Hepatocyte (in vitro differentiated cells): ENCODE data around the gene LUC7L. TPM values are rescaled to one million over a fixed set of nuclear protein-coding genes. Genes with fewer than 3 reads are reported as not detected.

ENCODE experiments used
- DNase-seq: peaks from one replicate; pipeline ENCODE4 v3.0.0-alpha.2; 2016; ENCODE audit warnings: low spot score
- H2AFZ ChIP-seq: fragments of 200-600 bp; sonication (generic); 2 replicates; pipeline ENCODE4 v1.6.0; 2016; ENCODE audit warnings: antibody characterized with exemption, mild to moderate bottlenecking
- H3K27ac ChIP-seq: fragments of 200-600 bp; sonication (generic); 2 replicates; pipeline ENCODE4 v1.5.1; 2016; ENCODE audit warnings: mild to moderate bottlenecking
- H3K27me3 ChIP-seq: fragments of 200-600 bp; sonication (generic); 2 replicates; pipeline ENCODE4 v1.6.1; 2016
- H3K36me3 ChIP-seq: fragments of 200-600 bp; sonication (generic); replicated peaks from 2 replicates; pipeline ENCODE4 v1.5.1; 2016; ENCODE audit warnings: low read depth; ENCODE audit not compliant: insufficient read depth
- H3K4me1 ChIP-seq: fragments of 200-600 bp; sonication (generic); 2 replicates; pipeline ENCODE4 v1.5.1; 2016; ENCODE audit warnings: mild to moderate bottlenecking, moderate library complexity; ENCODE audit not compliant: insufficient read depth
- H3K4me2 ChIP-seq: fragments of 200-600 bp; sonication (generic); 2 replicates; pipeline ENCODE4 v1.6.0; 2016
- H3K4me3 ChIP-seq: fragments of 200-600 bp; sonication (generic); 2 replicates; pipeline ENCODE4 v1.5.1; 2016; ENCODE audit warnings: mild to moderate bottlenecking
- H3K79me2 ChIP-seq: fragments of 200-600 bp; sonication (generic); 2 replicates; pipeline ENCODE4 v1.6.0; 2017; ENCODE audit warnings: mild to moderate bottlenecking
- H3K9me2 ChIP-seq: fragments of 200-600 bp; sonication (generic); replicated peaks from 2 replicates; pipeline ENCODE4 v1.6.0; 2017; ENCODE audit warnings: mild to moderate bottlenecking; ENCODE audit not compliant: insufficient read depth
- H3K9me3 ChIP-seq: fragments of 200-600 bp; sonication (generic); 2 replicates; pipeline ENCODE4 v1.5.1; 2016; ENCODE audit warnings: low read depth, mild to moderate bottlenecking
- H4K20me1 ChIP-seq: fragments of 200-600 bp; sonication (generic); 2 replicates; pipeline ENCODE4 v1.6.0; 2016; ENCODE audit warnings: mild to moderate bottlenecking; ENCODE audit not compliant: insufficient read depth, poor library complexity, severe bottlenecking
- CTCF ChIP-seq: fragments of 200-600 bp; sonication (generic); IDR thresholded peaks from 2 replicates; pipeline ENCODE4 v1.5.1; 2016; ENCODE audit warnings: antibody characterized with exemption, mild to moderate bottlenecking; ENCODE audit not compliant: poor library complexity
- EZH2 ChIP-seq: fragments of 200-600 bp; sonication (generic); IDR thresholded peaks from 2 replicates; pipeline ENCODE4 v1.6.1; 2016; ENCODE audit warnings: antibody characterized with exemption, mild to moderate bottlenecking, borderline replicate concordance
- EZH2phosphoT487 ChIP-seq: fragments of 200-600 bp; sonication (generic); IDR thresholded peaks from one replicate; pipeline ENCODE4 v1.6.1; 2018; ENCODE audit warnings: antibody characterized with exemption, mild to moderate bottlenecking, low read depth, moderate library complexity; ENCODE audit not compliant: unreplicated experiment, severe bottlenecking
- WGBS: methylation state at CpG from one replicate; pipeline ENCODE4 v1.1.6; 2016; ENCODE audit warnings: low lambda C conversion rate; ENCODE audit errors: missing lambda C conversion rate; 5-methylcytosine and 5-hydroxymethylcytosine counted together
- polyA plus RNA-seq: library from polyadenylated mRNA; unstranded; fragments of >200 nt; fragmentation: Nextera tagmentation; extraction: Ambion mirVana; gene quantifications from 2 replicates; pipeline ENCODE4 v1.2.1, GENCODE V29; 2016
- total RNA-seq: library from RNA; depleted of rRNA; stranded (reverse); fragments of >200 nt; gene quantifications from 2 replicates; pipeline ENCODE4 v1.2.3, GENCODE V29; 2014

LUC7L gene
- total and polyA plus RNA-seq, 2 experiments from 2014 or later: 75.2 to 75.4 TPM

GRCh38 chr16:167122-167690, 62.0 kb downstream of the LUC7L start:
- no peaks in the 10 kb centered on the region for H3K36me3 ChIP-seq
- H3K27ac ChIP-seq: no peak overlapping the region
- no peak overlapping the region for H2AFZ ChIP-seq
- H4K20me1 ChIP-seq: no peaks in the 10 kb centered on the region
- no peak overlapping the region for H3K4me3 ChIP-seq
- no peaks in the 10 kb centered on the region for H3K9me2 ChIP-seq
- H3K4me2 ChIP-seq: no peak overlapping the region
- no peak for DNase-seq
- H3K27me3 ChIP-seq: peaks cover 60% of the 10 kb centered on the region
- WGBS: 39% methylated on average over 11 of the region's 11 CpGs
- no peaks in the 10 kb centered on the region for H3K9me3 ChIP-seq
- no peaks in the 10 kb centered on the region for H3K79me2 ChIP-seq
- no peaks in the 10 kb centered on the region for H3K4me1 ChIP-seq
- TF ChIP-seq EZH2phosphoT487 (no peak), CTCF (no peak), EZH2 (no peak)

DNA sequence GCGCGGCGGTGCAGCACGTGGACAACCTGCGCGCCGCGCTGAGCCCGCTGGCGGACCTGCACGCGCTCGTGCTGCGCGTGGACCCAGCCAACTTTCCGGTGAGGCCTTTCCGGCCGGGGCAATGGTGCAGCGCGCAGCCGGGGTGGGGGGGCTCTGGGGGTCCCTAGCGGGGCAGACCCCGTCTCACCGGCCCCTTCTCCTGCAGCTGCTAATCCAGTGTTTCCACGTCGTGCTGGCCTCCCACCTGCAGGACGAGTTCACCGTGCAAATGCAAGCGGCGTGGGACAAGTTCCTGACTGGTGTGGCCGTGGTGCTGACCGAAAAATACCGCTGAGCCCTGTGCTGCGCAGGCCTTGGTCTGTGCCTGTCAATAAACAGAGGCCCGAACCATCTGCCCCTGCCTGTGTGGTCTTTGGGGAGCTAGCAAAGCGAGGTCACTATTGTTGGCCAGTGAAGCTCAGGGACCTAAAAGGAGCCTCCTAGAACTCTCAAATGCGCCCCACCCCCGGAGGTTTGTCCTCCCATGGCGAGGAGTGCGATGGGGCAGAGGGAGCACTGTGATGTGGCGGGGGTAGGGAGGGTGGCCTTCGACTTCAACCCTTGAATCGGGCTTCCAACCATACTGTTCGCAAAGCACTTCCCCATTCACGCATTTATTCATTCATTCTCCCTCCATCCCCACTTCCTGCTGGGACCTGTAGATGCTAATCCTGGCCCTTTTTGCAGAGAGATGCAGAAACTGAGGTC, 62.7 kb downstream of the LUC7L start:
- no peak overlapping the region for H2AFZ ChIP-seq
- H3K4me3 ChIP-seq: no peak overlapping the region
- no peaks in the 10 kb centered on the region for H3K4me1 ChIP-seq
- H3K27ac ChIP-seq: no peak overlapping the region
- TF ChIP-seq CTCF (no peak), EZH2 (no peak), EZH2phosphoT487 (peak; percentile 28)
- H3K27me3 ChIP-seq: peaks cover 63% of the 10 kb centered on the region
- H3K36me3 ChIP-seq: no peaks in the 10 kb centered on the region
- H3K9me2 ChIP-seq: no peaks in the 10 kb centered on the region
- no peak for DNase-seq
- H4K20me1 ChIP-seq: no peaks in the 10 kb centered on the region
- WGBS: 18% methylated on average over 42 of the region's 45 CpGs
- H3K79me2 ChIP-seq: no peaks in the 10 kb centered on the region
- no peaks in the 10 kb centered on the region for H3K9me3 ChIP-seq
- H3K4me2 ChIP-seq: peak overlapping the region; percentile 67

DNA sequence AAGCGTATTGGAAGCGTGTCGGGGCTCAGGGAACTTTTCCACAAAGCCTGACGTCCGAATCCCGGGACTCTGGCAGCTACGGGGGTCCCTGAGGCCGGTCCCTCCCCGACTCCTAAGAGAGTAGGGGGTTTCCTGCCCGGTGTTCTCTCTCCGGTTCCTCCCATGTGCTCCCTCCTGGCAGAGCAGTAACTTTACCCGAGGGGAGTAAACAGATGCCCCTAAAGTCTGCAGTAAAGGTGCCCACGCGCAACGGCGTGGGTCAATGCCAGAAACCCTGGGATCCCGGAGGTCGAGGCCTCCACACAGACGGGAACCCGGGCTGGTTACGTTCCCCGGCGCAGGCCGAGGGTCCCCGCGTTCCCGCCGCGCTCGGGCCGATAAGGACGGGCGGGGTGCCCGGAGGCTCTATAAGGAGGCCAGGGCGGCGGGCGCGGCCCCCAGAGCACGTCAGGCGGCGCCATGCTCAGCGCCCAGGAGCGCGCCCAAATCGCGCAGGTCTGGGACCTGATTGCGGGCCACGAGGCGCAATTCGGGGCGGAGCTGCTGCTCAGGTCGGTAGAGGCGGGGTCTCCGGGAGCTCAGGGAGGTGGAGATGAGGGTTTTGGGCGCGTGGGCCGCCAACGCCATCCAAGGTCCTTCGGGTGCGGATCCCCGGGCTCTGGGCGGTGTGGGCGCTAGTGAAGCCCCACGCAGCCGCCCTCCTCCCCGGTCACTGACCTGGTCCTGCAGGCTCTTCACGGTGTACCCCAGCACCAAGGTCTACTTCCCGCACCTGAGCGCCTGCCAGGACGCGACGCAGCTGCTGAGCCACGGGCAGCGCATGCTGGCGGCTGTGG, 63.5 kb downstream of the LUC7L start, which contains the start of gene HBM:
Gene HBM (plus strand): TSS at position 440 of the 836 bp plus-strand sequence. CDS start 20 bp downstream, at position 460.
- DNase-seq: no peak
- Histone ChIP-seq H3K79me2 (no peaks in the 10 kb centered on the region), H3K27ac (no peak within 1 kb of the TSS), H3K27me3 (peaks cover 67% of the 10 kb centered on the region), H3K4me2 (peak within 1 kb of the TSS; percentile 67), H4K20me1 (no peaks in the 10 kb centered on the region), H3K4me1 (no peaks in the 10 kb centered on the region), H3K9me3 (no peaks in the 10 kb centered on the region), H3K36me3 (no peaks in the 10 kb centered on the region), H3K4me3 (no peak within 1 kb of the TSS), H2AFZ (no peak within 1 kb of the TSS), H3K9me2 (no peaks in the 10 kb centered on the region)
- TF ChIP-seq EZH2: peak; percentile 88
- no peak for TF ChIP-seq EZH2phosphoT487
- 8% methylated on average over 71 of the region's 75 CpGs for WGBS
